ENCODE results near the gene H2BK1.

DNA sequence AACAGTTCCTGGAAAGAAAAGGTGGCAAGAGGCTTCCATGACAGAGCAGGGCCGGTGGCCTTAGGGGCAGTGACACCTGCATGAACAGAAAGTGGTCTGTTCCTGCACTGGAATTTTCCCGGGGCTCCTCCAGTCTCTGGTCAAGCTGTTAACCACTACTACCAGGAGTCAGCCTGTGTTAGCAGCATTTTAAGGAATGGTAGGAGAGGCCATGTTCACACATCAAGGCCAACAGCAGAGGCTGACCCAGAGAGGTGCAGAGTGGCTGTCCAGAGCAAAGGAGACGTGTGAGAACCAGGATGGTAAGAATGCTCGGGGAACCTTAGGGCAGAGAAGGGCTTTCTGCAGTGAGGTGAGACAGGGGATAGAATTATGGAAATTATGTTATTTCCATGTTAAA, 8.5 kb downstream of the H2BK1 start:
- TF ChIP-seq, protein P1, sequence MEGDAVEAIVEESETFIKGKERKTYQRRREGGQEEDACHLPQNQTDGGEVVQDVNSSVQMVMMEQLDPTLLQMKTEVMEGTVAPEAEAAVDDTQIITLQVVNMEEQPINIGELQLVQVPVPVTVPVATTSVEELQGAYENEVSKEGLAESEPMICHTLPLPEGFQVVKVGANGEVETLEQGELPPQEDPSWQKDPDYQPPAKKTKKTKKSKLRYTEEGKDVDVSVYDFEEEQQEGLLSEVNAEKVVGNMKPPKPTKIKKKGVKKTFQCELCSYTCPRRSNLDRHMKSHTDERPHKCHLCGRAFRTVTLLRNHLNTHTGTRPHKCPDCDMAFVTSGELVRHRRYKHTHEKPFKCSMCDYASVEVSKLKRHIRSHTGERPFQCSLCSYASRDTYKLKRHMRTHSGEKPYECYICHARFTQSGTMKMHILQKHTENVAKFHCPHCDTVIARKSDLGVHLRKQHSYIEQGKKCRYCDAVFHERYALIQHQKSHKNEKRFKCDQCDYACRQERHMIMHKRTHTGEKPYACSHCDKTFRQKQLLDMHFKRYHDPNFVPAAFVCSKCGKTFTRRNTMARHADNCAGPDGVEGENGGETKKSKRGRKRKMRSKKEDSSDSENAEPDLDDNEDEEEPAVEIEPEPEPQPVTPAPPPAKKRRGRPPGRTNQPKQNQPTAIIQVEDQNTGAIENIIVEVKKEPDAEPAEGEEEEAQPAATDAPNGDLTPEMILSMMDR (optimal IDR thresholded peaks at IDR 0.05 in 1 of 3, IDR thresholded peaks at IDR 0.05 in 1 of 3, conservative IDR thresholded peaks at IDR 0.05 in 1 of 3; ENCODE audit: extremely low read depth in 1 of 3, insufficient read depth in 2 of 3, low read length in 3 of 3), result no peak
- TF ChIP-seq EZH2 (IDR thresholded peaks at IDR 0.05; ENCODE audit: low read length), result no peak
